GM10266 (cell line): ENCODE results near the gene GPBP1.
"Not testable (repeated sequence)": the region's sequence is repeated elsewhere in the genome, so short reads cannot be mapped to it uniquely, and the experiment has no call there.

Experiments used
- DNase-seq: peaks from one replicate; pipeline ENCODE4 v3.0.0; 2012; ENCODE audit errors: extremely low spot score
- TF ChIP-seq, protein P1 (sequence below): IDR thresholded peaks from 2 replicates; pipeline ENCODE4 v1.5.1; 2012; ENCODE audit warnings: mild to moderate bottlenecking, low read depth; ENCODE audit not compliant: control insufficient read depth, insufficient read depth; ENCODE audit errors: missing control alignments

Gene GPBP1

DNA sequence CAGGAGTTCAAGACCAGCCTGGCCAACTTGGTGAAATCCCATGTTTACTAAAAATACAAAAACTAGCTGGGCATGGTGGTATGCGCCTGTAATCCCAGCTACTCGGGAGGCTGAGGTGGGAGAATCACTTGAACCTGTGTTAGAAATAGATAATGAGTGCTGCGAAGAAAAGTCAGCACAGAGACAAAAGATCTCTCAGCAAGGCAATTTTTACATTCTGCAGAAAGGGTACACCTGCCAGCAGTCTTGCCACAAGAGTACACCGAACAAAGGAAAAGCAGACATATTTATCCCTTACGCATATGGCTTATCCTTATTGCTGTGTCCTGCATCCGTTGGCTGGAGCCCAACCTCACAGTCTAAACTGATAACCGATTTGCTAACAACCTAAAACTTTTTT lies 16.2 kb upstream of the GPBP1 start:
- TF ChIP-seq, protein P1, sequence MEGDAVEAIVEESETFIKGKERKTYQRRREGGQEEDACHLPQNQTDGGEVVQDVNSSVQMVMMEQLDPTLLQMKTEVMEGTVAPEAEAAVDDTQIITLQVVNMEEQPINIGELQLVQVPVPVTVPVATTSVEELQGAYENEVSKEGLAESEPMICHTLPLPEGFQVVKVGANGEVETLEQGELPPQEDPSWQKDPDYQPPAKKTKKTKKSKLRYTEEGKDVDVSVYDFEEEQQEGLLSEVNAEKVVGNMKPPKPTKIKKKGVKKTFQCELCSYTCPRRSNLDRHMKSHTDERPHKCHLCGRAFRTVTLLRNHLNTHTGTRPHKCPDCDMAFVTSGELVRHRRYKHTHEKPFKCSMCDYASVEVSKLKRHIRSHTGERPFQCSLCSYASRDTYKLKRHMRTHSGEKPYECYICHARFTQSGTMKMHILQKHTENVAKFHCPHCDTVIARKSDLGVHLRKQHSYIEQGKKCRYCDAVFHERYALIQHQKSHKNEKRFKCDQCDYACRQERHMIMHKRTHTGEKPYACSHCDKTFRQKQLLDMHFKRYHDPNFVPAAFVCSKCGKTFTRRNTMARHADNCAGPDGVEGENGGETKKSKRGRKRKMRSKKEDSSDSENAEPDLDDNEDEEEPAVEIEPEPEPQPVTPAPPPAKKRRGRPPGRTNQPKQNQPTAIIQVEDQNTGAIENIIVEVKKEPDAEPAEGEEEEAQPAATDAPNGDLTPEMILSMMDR, result no peak
- DNase-seq, result no peak

DNA sequence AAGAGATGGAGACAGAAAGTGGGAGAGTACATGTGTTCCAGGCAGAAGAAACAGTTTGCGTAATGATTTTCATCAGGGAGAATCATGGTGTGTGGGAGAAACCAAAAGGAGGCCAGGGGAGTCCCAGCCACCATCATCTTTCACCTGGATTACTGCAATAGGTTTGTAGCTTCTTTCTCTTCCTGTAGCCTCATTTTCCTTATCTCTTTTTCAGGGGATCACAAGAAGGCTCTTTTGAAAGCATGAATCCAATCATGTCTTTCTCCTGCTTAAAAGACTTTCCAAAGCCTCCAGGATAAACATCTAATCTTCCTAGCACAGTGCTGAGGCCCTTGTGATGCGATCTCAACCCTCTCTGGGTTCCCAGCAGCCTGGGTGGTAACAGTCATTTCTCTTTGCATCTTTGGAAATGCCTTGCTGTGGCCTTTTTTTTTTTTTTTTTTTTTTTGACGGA lies 10.3 kb upstream of the GPBP1 start:
- no peak for DNase-seq
- TF ChIP-seq, protein P1, result no peak

DNA sequence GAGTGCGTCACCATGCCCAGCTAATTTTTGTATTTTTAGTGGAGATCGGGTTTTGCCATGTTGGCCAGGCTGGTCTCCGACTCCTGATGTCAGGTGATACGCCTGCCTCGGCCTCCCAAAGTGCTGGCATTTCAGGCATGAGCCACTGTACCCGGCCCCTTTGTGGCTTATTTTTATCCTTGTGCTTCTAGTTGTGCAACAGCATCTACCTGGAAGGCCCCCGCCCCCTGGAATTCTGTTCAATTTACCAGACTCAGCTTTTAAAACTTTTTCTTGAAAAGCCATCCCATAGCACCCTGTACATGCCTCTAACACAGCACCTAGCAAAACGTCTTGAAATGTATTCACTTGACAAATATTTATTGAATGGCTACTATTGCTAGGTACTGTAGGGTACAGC lies 9.7 kb upstream of the GPBP1 start:
- DNase-seq, result no peak
- TF ChIP-seq, protein P1, result no peak

DNA sequence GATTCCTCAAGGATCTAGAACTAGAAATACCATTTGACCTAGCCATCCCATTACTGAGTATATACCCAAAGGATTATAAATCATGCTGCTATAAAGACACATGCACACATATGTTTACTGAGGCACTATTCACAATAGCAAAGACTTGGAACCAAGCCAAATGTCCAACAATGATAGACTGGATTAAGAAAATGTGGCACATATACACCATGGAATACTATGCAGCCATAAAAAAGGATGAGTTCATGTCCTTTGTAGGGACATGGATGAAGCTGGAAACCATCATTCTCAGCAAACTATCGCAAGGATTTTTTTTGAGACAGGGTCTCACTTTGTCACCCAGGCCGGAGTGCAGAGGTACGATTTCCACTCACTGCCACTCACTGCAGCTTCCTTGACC lies 8.7 kb upstream of the GPBP1 start:
- not testable (repeated sequence) for DNase-seq

DNA sequence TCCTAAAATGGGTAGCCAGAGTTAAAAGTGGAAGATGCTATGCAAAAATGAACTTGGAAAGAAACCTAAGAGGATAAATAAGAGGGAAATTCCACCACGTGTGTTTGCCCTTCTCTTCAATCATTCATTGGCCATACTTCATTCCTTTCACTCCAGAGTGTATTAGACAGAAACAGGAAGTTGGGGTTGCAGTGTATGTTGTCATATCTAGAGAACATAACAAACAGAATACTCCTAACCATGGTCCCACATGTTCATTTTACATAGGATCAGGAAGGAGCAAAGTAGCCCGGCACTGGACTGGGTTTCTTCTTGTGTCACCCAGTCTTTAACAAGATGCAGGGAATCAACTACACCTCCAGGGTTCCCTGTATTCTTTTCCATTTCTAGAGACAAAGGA lies 7.6 kb upstream of the GPBP1 start:
- peak; percentile 29 for DNase-seq
- TF ChIP-seq, protein P1, result no peak

DNA sequence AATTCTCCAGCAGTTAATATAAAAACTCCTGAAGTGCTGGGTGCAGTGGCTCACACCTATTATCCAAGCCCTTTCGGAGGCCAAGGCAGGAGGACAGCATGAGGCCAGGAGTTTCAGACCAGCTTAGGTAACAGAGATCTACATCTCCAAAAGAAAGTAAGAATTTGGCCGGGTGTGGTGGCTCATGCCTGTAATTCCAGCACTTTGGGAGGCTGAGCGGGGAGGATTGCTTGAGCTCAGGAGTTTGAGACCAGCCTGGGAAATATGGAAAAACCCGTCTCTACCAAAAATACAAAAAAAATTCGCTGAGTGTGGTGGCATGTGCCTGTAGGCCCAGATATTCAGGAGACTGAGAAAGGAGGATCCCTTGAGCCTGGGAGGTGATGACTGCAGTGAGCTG lies 6.7 kb upstream of the GPBP1 start:
- no peak for DNase-seq
- TF ChIP-seq, protein P1, result no peak

DNA sequence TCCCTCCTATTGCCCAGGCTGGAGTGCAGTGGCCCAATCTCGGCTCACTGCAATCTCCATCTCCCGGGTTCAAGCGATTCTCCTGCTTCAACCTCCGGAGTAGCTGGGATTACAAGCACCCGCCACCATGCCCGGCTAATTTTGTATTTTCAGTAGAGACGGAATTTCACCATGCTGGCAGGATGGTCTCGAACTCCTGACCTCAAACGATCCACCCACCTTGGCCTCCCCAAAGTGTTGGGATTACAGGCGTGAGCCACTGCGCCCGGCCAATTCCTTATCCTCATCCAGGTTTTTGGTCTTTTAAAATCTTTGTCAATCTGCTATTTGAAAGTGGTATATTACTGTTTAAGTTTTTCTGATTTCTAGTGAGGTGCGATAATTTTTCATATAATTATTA lies 3.7 kb upstream of the GPBP1 start:
- DNase-seq, result not testable (repeated sequence)

DNA sequence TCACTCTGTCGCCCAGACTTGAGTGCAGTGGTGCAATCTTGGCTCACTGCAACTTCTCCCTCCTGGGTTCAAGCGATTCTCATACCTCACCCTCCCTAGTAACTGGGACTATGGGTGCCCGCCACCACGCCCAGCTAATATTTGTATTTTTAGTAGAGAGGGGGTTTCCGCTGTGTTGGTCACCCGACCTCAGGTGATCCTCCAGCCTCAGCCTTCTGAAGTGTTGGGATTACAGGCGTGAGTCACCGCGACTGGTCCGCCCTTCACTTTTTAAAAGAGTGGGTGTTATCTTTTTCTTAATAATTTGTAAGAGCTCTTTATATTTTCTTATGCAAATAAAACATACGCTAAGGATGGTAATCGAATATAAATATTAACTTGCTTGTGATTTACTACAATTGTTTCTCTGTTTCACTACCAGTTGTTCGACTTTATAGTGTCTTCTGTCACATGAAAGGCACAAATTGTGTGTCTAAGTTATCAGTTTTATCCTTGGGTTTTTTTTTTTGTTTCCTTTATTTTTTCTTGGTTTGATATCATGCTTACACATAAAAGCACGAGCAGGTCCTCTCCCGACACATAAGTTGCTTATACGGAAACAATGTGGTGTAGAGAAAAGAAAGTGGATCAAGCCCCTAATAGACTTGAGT lies 1.9 kb upstream of the GPBP1 start:
- TF ChIP-seq, protein P1, result no peak
- DNase-seq, result no peak
